ENCODE measurements around the gene WDR37.
"Not testable (repeated sequence)": the region's sequence is repeated elsewhere in the genome, so short reads cannot be mapped to it uniquely, and the experiment has no call there.

Gene WDR37

DNA sequence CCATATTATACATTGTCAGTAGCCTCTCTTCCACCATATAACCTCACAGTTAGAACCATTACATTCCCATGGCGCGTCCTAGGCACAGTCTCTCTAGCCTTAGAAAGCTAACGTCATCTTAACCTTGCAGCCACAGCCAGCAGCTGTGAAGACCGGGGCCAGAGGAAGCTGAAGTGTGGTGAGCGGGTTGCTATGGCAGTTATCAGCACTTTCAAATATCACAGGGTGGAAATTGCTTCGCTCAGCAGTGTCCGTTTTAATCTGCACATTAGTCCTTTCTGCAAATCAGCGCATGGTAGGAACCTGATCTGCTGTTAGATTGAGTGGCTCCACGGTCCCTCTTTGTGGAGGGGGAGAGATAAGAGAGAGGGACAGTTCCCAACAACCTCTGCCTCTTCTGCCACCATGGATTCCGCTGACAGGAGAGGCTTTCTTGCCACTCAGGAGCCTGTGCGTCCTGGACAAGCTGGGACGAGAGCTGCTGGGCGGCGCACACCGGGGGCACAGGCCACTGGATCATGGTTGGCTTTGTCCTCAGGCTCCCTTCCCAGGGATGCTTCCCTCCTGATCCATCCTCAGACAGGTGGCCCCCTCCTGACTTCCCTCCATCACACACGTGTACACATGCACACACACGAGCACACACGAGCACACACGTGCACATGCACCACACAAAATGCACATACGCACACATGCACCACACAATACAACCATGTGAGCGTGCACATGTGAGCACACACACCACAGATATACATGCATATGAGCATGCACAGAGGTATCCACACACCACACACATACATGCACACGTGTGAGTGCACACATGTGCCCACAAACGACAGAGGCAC, 93.8 kb downstream of the WDR37 start:
- H3K4me3 ChIP-seq (ENCODE audit: low read depth, low read length) = no peak overlapping the region

DNA sequence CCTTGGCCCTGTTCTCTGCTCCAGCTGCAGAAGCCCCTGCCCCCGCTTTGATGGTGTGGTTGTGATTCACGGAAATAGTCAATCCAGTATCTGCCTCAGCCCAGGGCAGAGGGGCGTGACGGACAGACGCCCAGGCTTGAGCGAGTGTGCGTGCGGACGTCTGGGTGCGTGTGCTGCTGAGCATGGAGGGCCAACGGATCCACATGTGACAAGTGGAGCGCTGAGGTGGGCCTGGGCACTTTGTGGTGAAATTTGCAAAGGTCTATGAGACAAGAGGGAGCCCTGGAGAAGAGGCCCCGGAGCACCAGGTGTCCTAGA, 94.4 kb downstream of the WDR37 start:
- no peak overlapping the region for H3K4me3 ChIP-seq (ENCODE audit: low read depth, low read length)

DNA sequence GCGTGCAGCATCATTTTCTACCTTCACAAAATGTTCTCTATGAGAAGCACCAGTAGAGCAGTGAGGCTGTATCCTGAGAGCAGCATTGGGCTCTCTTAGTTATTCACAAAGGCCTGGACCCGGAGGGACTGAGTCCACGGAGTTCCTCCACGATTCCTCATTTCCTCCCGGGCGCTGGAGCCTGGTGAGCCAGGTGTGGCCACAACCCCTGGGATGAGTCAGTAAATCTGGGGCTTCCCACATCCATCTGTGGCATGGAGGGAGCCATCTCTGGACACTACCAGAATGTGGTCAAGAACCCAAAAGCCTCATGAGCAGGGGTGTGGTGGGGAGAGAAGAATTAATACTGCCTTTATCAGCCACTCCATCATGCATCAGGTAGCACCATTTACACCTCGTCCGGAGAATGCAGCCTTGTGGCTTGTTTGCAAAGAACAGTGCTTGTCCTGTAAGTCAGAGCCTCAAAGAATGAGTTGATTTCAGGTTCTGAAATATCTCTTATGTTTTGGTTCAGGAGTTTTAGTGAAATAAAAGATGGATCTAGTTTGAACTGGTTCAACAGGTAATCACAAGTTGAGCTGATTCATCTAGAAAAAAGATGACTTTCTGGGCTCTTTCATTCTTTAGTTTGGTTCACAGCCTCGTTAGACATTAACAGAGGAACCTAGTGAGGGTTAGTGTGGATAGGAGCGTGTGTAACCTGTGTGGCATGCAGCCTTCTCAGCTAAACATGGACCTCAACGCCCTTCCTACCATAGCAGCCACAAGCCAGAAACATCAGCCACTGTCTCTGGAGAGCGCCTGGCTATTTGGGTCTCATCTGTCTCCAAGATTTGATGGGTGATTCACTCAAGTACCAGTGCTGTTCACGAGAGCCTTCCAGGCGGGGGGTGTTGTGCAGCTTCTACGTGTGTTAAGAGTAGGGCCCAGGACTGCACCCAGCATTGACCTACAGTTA, 95.2 kb downstream of the WDR37 start:
- H3K4me3 ChIP-seq (ENCODE audit: low read depth, low read length) = no peak overlapping the region

DNA sequence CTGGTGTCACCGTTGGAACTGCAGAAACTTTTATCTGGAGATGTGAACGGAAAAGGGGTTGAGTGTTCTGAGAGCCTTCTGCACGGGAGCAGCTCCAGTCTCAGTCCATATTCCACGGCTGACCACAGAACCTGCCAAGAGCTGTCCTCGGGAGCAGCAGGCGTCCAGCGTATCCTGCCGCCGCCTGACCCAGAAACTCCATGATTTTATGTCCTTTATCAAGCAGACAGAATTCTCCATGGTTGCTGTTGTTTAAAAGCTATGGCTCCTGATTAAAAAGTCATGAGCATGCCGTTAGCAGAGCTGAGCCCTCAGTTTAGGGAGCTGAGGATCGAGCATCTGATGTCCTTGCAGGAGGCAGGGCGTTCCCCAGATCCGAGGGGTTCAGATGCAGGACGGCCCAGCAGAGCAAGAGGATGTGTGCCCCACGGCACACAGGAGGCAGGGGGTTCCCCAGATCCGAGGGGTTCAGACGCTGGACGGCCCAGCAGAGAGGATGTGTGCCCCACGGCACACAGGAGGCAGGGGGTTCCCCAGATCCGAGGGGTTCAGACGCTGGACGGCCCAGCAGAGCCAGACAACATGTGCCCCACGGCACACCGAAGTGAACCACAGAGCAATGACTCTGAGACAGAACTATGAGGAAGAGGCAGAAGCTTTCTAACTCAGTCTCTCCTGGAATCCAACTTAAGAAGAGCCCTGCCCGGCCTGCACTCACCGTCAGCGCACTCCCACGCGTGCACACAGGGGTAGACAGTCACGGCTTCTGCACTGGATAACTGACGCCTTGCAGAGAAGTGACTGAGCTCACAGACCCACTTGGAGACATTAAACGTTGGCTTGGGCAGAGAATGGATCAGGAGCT, 96.4 kb downstream of the WDR37 start:
- H3K4me3 ChIP-seq (ENCODE audit: low read depth, low read length) = no peak overlapping the region

DNA sequence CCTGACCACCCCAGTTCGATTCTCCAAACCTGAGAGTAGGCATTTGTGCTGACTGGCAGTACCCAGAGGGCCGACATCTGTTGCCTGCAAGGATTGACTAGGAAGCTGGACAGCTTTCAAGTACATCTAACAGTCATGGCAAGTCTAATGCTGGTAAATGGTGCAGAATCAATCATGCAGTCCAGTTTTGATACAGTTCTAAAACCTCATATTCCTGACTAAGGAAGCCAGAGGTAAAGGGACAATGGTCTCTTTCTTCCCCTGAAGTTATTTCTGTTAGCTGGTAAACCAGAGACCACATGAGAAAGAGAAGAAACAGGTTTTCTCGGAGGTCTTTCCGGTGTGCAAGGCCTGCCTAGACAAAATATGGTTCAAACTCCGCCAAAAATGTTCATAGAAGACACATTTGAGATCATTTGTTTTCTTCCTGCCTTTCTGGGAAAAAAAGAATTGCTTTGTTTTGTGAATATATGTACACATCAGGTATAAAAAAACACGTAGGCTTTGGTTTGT, 97.1 kb downstream of the WDR37 start:
- no peak overlapping the region for H3K4me3 ChIP-seq (ENCODE audit: low read depth, low read length)

DNA sequence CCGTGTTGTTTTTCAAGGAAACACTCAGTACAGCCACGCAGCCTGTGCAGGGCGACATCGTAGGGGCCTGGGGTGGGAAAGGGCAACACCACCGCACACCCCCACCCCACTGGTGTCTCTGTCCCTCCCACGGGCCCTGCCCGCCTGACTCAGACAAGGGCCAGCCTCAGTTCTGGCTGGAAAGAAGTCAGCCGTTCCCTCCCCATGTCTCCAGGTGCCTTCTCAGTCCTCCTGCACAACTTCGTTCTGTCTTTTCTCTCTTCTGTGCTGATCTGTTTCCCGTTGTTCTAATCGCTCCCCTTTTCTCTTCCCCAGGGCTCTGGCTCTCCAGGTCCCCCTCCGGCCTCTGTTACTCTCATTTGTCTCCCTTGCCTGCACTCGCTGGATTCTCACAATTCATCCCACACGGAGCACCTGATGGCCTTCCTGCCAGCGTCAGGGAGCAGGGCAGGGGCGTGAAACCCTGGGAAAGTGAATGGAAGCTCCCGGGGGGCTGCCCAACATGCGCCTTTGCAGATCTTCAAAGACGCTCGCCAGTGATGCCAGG, 97.7 kb downstream of the WDR37 start:
- no peak overlapping the region for H3K4me3 ChIP-seq (ENCODE audit: low read depth, low read length)

DNA sequence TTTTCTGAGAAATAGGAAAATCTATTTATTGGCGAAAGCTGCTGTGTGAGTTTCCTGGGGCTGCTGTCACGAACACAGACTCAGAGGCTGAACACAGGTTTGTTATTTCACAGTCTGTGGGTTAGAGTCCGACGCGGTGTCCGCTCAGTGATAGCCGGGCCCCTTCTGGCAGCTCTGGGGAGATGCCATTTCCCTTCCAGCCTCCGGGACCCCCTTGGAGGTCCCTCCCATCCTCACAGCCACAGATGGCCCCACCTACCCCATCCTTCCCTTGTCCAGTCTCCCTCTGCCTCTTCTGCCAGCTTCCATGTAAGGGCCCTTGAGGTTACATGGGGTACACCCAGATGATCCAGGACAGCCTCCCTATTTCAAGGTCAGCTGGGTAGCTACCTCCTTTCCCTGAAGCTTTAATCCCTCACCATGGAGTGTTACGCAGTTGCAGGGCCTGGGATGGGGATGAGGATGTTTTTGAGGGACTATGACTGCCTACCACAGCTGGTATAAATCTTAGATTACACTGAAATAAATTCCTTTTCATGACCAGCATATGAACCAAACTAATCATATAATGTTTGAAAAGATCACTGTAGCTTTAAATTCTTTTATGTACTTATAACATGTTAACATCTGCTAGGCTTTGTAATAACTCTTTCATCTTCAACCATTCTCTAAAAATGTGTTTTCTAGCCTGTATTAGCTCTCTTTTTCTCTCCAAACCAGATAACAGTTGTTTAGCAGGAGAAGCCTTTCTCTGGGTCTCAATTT, 98.5 kb downstream of the WDR37 start:
- H3K4me3 ChIP-seq (ENCODE audit: low read depth, low read length) = no peak overlapping the region

DNA sequence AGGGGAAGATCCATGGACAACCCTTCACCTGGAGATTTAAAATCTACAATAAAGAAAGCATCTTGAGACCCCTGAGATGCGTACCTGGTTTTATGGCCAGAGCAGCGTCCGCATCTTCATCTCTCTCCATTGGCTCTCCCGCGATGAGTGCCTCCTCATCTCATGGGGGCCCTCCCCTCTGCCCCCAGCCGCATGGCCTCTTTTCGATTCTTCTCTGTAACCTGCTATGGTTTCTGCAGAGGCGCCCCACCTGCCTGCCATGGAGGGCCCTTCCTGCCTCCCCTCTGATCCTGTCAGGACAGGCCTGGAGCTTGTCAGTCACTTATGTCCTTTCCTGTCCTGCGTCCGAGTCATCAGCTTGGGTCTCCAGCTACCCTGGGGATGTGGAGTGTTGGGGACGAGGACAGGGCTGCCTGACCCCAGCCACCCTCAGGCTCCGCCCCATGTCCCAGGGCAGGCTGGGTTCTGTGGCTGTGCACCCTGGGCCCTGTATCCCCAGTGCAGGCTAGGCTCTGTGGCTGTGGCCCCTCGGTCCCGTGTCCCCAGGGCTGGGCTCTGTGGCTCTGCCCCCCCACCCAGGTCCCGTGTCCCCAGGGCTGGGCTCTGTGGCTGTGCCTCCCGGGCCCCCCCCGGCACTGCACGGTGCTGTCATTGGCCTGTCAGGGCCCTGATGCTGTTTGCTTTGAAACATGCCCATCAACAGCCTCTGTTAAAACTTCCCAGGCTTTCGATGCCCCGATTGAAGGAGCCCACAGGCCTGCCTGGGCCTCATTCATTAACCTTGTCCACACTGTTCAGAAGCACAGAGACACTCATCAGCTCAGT, 99.8 kb downstream of the WDR37 start:
- H3K4me3 ChIP-seq (ENCODE audit: low read depth, low read length) = no peak overlapping the region

DNA sequence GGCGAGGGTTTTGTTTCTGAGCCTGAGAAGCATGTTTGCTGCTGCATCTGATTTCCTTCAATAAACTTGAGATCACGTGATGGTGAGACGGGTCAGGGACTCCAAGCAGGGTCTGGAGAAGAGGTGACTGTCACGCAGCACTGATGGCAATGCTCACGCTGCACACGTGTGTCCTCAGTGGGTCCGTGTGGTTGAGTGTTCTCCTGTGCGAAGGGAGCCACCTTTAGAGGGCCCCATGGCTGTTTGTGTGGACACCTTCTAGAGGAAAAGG, 100.4 kb downstream of the WDR37 start:
- no peak overlapping the region for H3K4me3 ChIP-seq (ENCODE audit: low read depth, low read length)

DNA sequence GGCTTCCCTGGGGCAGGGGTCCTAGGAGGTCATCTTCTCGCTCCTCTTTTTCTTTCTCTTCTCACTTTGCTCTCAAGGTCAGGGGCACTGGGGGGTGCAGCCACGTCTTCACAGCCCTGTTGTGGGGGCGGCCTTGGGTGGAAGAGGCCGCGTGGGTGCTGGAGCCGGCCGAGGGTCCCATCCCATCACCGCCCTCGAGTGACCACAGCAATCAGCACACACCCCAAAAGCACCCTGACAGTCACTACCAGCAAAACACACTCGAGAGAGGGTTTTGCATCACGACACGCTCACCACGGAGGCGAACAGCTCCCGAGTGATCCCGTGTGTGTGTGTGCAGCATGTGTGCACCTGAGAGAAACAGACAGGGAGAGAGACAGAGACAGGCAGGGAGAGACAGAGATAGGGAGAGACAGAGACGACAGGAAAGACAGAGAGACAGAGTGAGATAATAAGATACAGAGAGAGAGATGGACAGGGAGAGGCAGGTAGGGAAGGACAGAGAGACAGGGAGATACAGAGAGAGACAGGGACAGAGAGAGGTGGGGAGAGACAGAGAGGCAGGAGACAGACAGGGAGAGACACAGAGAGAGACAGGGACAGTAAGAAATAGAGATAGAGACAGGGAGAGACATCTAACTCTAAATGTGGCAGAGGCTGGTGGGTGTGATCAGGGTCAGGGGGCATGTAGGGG, 100.9 kb downstream of the WDR37 start:
- no peak overlapping the region for H3K4me3 ChIP-seq (ENCODE audit: low read depth, low read length)

DNA sequence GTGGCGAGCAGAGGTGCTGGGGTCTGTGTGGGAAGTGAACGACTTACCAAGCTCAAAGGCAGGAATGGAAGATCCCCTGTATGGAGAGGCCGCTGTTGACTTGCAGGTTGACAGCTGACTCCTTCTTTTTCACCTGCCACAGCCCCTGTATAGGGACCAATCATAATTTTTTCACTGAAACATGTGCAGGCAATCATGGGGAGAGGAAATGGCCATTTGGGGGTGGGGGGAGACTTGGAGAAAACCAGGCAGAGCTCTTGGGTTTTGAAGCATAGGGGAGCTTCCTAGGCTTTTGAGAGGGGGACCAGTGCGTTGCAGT, 101.4 kb downstream of the WDR37 start:
- no peak overlapping the region for H3K4me3 ChIP-seq (ENCODE audit: low read depth, low read length)

DNA sequence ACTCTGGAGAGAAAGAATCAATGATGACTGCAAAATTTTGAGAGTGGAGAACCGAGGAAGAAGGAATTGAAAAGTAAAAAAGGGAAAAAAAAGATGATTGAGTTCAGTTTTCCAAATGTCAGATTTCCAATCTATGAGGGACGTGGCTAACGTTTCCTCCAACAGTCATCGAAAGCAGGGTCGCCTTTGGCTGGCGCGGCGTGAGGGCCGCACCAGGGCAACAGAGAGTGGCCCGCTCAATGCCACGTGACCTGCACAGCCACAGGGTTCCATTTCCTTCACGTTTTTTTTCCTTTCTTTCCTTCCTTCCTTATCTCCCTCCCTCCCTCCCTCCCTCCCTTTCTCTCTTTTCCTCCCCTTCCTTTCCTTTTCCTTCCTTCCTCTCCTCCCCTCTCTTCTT, 101.9 kb downstream of the WDR37 start:
- no peak overlapping the region for H3K4me3 ChIP-seq (ENCODE audit: low read depth, low read length)

DNA sequence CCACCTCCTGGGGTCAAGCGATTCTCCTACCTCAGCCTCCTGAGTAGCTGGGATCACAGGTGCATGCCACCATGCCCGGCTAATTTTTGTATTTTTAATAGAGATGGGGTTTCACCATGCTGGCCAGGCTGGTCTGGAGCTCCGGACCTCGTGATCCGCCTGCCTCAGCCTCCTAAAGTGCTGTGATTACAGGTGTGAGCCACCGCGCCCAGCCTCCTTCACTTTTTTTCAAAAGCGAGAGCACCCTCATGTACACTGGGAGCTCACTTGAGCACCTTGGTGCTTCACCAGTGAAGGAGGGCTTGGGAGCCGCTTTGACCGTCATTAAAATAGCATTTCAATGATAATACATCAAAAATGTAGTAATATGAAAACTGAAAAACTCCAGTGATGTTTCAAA, 102.4 kb downstream of the WDR37 start:
- not testable (repeated sequence) for H3K4me3 ChIP-seq (ENCODE audit: low read depth, low read length)

DNA sequence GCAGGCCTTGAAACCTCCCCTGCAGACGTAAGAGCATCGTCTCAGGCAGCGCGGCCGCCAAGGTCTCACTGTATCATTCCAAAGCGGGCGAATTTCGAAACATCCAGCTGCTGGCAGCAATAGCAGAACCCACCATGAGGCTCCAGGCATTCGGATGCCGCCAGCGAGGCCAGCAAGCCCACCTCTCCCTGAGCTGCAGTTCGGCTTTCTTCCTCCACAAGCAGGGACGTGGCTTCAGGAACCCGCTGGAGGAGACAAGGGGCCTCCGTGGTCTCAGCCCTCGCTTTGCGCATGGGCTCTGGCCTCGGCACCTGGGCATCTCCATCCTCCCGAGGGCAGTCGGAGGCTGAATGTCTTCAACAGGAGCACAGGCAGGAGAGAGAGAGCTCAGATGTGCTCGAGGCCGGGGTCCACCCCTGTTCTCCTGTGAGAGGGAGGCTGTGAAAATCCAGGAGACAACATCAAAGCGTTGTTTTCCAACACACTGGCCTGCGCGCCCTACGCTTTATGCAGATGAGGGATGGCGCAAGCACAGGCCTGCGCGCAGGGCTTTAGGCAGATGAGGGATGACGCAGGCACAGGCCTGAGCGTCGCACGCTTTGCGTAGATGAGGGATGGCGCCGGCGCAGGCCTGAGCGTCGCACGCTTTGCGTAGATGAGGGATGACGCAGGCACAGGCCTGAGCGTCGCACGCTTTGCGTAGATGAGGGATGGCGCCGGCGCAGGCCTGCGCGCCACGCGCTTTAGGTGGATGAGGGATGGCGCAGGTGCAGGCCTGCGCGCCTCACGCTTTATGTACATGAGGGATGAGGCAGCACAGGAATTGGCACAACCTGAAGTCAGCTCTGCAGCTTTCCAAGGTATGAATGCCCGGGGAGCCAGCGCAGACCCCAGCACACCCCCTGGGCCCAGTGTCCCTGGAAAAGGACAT, 103.2 kb downstream of the WDR37 start:
- no peak overlapping the region for H3K4me3 ChIP-seq (ENCODE audit: low read depth, low read length)

DNA sequence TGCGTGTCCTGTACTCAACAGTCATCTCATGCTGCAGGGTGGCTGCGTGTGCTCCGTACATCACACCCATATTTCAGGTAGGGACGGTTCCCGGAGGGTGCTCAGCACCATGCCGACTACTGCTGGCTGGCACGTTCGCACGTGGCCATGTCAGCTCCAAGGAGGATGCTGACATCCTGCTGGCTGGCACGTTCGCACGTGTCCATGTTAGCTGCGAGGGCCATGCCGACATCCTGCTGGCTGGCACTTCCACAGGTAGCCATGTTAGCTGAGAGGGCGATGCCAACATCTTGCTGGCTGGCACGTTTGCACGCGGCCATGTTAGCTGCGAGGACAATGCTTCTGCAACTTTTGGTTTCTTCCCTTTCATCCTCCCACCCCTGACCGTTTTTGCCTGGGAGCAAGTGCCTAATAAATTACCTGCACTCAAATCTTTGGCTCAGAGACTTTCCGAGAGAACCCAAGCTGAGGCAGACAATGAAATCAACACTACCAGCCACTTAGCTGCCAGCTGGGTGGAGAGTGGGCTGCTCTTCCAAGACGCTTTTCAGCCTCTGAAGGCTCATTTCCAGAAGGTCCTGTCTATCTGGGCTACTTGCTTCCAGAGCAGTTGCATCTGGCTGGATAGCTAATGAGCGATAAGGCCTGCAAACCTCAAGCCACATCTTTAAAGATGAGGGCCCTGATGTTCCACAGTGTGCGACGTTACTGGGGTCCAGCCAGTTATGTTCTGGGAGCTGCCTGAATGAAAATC, 104.6 kb downstream of the WDR37 start:
- H3K4me3 ChIP-seq (ENCODE audit: low read depth, low read length) = no peak overlapping the region

DNA sequence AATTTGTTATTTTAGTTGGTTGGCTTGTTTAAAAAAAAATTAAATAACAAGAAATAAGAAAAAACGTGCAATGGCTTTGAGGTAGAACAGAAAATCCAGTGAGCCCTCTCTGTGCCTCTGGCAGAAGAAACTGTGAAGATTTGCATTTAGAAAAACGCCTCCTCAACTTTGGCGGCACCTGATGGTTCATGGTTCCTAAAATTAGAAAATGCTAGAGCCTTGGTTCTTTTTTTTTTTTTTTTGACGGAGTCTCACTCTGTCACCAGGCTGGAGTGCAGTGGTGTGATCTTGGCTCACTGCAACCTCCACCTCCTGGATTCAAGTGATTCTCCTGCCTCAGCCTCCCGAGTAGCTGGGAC, 105.1 kb downstream of the WDR37 start:
- not testable (repeated sequence) for H3K4me3 ChIP-seq (ENCODE audit: low read depth, low read length)

DNA sequence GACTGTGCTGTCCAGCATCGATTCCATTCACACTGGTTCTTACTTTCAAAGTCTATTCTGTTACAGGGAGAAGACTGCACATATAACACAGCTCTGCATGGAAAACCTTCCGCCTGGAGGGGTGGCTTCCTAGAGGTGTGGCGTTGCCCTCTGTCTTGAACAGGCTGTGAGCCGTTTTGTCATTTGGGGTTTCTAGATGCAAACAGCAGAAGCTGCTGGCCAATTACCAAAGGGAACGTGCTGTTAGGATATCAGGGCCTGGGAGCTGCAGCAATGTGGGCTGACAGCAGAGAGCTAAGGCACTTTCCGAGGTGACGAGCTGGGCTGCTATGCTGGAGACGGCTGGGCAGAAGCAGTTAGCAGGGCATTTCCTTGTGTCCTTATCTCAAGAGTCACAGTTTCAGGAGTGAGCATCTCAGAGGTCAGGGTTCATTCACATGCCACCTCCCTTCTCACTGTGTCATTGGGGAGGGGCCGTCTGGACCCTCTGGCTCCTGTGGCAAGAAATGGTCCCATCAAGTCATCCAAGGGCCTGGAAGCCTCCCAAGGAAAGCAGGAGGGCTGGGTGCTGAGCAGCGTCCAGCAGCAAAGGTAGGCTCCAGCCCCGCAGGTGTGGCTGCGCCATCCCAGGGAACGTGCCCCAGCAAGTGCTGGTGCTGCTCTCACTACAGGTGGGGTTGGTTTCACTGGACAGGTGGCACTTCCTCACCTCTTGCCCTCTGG, 106.5 kb downstream of the WDR37 start:
- no peak overlapping the region for H3K4me3 ChIP-seq (ENCODE audit: low read depth, low read length)

All from iPS-11a (cell line).